Activated CD8-positive, alpha-beta memory T cell treated with anti-CD3 and anti-CD28 coated beads, Interleukin-2, amount 50 U/mL, for 24 hours (primary cell): Measurements from ENCODE around the gene RENBP.

Experiments
- DNase-seq: peaks from one replicate; pipeline ENCODE4 v3.0.0-alpha.2; 2020; ENCODE audit errors: extremely low read depth

The RENBP gene

GRCh38 chrX:153889123-153889522 is 55.3 kb downstream of the RENBP start:
- no peak for DNase-seq

- no peak for DNase-seq
Measured at GRCh38 chrX:153888344-153888743, 56.1 kb downstream of the RENBP start.

- DNase-seq, result no peak
Measured at GRCh38 chrX:153887385-153887784, 57.1 kb downstream of the RENBP start.

- DNase-seq, result no peak
Measured at GRCh38 chrX:153886915-153887314, 57.5 kb downstream of the RENBP start.

- DNase-seq, result no peak
Measured at GRCh38 chrX:153885968-153886903, 58.2 kb downstream of the RENBP start, which contains the start of gene L1CAM. Gene L1CAM, minus strand, starts transcription at chrX:153886173. Its CDS starts 10,337 bp downstream, at chrX:153875836.
